Right lung (tissue), 5 donors: ENCODE data around the gene INSC. TPM values are rescaled to one million over a fixed set of nuclear protein-coding genes. Genes with fewer than 3 reads are reported as not detected.

Source experiments
- DNase-seq, 2 donors: peaks; one replicate each; pipeline ENCODE4 v3.0.0-alpha.2; 2013
- polyA plus RNA-seq, 5 donors: library from polyadenylated mRNA; unstranded; fragments of 120-200 nt; gene quantifications; one replicate each; pipeline versions ENCODE4 v1.2.1 to v1.2.3, GENCODE V29; 2013; ENCODE audit warnings: inconsistent platforms in 1 of 5, low replicate concordance in 1 of 5; ENCODE audit not compliant: insufficient read length in 5 of 5, insufficient read depth in 1 of 5

The INSC gene
- polyA plus RNA-seq, 5 donors: 0.21 to 0.72 (median 0.55) TPM

DNA sequence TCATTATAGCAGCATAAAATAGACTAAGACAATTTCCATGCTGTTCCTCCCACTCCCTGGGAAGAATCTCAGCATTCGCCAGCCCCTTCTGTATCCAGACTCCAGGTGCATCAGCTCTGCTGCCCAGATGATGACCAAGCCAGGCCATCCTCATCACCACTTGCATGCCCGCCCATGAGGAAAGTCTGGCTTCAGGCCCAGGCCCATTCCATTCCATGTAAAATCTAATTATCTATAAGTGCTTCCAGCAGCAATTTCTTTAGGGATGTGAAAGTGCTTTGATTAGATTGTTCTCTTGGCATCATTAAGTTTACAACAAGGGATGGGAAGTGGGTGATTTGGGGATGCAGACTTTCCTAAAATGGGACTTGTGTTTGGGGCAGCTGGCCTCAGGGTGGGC is 100.3 kb downstream of the INSC start:
- DNase-seq: no peak

DNA sequence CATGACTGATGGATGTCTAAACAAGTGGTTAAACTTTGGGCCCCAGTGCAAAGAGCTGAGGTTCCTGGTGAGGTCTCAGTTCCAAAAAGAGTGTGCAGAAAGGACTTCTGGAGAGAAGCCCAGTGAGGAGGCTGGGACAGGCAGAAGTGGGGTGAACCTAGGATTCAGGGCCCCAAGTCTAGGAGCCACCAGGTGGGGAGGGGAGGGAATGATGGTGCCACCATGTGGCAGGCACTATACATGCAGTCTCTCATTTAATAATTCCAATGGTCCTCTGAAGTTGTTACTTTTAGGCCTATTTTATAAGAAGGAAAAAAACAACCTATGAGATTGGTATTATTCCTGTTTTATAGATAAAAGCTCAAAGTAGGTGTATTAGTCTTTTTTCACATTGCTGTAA is 102.0 kb downstream of the INSC start:
- DNase-seq: no peak

DNA sequence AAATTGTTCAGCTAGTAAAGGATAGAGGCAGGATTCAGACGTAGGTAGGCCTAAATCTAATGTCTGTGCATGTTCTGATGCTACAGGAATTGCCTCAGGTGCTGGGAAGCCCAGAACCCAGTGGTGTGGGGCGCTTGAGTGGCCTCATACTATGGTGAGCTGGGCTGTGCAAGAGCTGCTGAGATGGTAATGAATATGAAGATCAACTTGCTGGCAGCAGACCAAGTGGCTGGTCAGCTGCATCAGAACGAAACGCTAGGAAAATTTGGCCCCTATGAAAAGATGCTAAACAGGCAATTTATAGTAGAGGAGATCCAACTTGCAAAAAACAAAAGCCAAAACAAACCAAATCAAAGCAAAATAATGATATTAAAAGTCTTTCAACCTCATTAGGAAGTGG is 102.7 kb downstream of the INSC start:
- no peak for DNase-seq

DNA sequence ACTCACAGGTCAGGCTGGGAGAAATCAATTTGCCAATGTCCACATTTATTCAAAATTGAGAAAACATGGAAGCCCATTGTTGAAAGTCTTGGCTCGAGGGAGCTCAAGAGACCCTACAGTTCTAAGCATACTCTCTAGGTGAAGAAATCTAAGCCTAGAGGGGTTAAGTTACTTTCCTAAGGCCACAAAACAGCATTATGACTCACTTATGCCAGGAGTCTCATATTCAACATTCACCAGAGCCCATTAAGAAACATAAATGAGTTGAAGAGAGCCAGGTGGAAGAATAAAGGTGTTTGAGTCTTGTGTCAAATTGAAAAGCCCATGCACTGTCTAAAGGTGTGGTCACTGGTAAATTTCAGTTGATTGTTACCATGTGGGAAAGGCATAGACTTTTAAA is 108.1 kb downstream of the INSC start:
- no peak for DNase-seq

DNA sequence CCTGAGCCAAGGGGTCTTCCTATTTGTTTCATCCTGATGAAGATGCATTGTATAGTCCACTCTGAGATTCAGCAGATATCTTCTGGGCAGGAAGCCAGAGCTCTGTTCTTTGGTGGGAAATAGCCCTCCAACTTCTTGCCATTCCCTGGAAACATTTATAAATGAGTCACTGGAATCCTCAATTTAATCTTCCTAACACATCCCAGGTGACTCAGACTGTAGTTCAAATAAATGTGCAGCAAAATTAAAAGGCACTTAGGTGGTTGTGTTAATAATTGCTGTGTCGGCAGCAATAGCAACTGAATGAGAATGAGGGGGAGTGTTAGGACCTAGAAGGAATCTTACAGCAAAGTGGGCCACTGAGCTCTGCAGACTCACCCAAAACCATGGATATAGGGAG is 108.6 kb downstream of the INSC start:
- no peak for DNase-seq

DNA sequence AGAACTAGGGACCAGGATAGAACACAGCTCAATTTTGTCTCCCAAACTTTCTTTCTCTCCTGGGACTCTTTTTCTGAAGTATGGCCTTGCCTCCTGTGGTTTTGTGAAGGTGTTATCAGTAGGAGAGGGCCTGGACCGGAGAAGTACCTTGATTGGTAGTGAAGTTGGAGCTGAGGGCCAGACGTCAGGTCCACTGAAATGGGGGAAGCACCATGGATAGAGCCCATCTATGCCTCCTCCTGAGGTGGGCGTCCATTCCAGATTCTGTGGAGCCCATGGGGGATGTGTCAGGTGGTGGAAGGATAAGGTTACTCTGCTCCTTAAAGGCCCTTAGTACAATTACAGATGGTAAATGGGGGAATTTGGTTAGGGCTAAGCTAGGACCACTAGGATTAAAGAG is 109.7 kb downstream of the INSC start:
- no peak for DNase-seq

DNA sequence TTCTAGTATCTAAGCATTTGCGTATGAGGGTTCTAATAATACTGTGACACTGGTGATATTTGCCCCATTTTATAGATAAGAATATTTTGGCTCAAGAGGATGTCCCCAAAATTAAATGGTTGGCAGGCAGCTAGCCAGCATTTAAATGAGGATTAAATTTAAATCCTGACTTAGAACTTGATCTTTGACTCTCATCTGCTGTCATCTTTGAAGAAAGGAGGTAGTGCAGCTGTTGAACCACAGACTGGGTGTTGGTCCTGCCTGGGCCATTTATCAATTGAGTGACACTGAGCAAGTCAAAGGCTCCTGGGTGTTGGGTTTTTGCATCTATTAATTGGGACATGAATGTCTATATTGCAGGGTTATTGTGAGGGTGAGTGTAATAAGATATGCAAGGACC is 112.3 kb downstream of the INSC start:
- no peak for DNase-seq

DNA sequence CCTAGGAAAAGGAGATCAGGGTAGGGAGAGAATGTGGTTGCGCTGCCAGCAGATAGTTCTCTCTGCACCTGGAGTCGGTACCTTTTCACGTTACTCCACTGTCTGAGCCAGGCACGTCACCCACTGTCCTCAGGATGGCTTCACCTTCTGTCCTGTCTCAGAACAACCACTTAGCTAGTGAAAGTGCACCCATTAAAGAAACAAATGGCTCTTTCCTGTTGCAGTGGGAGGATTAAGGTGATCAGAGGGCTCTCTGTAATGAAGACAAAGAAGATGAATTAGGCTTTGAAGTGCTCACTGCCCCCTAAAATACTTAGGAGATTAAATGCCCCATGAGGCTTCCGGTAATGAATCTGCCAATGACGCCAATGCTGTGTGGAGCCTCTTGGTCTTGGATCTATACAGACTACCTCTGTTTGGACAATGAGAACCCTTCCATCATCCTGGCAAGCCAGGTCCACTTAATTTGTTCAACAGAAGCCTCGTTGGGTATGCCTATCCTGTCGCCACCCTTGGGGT is 113.7 kb downstream of the INSC start:
- no peak for DNase-seq

DNA sequence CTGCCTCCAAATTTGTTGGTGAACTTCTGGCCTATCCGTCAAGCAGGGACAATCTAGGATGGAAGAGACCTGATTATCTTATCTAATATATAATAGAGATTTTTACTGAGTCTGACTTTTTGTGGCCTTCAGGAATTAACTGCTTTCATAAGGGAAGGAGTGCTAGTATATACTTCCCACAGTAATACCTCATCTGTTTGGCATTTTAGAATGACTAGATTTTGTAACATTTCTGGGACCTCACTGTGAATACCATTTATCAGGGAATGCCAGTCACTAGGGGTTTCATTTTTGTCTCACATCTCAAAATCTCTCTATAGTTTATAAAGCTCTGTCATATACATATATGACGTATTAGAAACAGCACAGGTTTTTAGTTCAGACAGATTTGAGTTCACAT is 114.3 kb downstream of the INSC start:
- no peak for DNase-seq

DNA sequence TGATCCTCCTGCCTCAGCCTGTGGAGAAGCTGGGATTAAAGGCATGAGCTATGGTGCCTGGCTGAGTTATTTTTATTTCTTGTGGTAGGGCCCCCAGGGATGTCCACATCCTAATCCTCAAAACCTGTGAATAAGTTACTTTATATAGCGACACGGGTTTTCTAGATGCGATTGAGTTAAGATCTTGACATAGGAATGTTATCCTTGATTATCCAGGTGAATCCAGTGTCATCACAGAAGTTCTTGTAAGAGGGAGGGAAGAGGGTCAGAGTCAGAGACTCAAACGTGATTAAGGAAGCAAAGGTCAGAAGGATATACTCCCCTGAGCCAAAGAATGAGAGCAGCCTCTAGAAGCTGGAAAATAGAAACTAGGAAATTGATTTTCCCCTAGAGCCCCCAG is 117.8 kb downstream of the INSC start:
- DNase-seq: no peak

DNA sequence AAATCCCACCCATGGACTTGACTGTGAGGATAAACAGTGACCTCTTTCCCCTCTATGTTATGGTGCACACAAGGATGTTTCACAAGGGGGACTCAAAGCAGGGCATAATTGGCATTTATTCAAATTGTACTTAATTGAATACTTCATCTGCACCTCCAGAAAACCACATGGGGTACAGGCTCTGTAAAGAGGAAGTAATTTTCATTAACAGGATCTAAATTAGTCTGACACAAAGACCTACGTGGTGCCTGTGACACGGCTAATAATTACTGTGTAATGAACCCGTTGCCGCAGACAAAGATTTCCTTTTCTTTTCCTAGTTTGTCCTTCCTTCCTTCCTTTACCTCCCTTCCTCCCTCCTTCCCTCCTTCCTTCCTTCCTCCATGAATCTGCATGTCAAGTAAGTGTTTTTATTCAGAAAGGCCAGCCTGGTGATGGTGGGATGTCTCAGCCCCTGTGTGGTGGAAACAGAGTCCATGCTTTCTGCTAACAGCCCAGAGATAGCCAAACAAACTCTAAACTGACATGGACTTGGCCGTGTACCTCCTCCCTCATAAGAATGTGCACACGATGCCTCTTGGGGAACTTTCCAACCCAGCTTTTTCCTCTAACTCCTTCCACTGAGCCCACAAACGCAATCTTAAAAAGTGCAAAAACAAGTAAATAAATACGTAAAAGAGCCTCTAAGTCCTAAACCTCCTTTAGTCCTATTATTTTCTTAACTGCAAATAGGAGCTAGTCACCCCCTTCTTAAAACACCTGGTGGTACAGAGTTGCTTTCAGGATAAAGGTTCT is 118.8 kb downstream of the INSC start:
- no peak for DNase-seq

DNA sequence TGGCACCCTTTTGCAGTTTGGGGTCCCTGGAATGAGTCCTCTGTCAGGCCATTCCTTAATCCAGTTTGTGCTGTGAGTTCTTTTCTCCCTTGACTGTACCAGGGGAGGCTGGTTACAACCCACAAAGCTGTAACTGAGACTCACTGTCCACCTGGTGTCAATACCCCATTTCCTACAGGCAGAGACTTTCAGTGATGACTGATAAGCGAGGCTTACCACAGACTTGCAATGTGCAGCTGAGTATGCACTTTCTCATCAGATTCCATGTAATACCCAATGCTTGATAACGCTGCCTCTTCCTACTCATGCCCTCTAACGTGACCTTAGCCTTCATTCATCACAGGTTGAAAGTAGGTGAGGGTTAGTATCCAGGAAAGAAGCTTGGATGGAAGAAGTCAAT is 120.1 kb downstream of the INSC start:
- no peak for DNase-seq

DNA sequence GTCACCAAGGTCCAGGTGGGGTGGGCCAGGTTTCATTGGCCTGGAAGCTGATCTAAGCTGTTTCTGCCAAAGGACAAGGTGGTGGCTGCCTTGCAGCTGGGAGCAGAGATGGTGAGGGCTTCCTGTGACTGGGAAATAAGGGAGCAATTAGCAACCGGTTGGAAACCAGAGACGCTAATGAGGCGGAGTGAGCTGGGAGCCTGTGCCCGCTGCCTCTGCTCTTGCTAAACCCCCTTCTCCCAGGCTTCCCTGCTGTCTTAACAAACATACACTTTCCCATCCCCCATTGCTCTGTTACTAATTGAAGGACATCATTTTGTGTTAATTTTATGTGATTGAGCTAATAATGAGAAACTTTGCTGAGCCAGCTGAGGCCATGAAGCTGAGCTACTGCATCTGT is 121.8 kb downstream of the INSC start:
- no peak for DNase-seq

DNA sequence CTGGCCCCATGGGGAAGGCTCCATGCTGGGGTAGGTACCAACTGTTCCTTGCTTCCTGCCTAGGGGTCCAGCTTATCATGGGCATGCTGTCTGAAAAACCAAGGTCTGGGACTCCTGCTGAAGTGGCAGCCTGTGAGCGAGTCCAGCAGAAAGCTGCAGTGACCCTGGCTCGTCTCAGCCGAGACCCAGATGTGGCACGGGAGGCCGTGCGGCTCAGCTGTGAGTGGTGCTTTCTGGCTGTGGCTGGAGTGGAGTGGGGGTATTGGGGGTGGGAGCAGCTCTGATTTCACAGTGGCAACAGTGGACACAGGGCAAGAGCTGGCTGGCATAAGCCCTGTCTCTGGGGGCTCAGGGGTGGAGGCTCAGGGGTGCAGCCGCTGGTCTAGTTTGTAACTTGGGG is 124.1 kb downstream of the INSC start:
- DNase-seq: no peak

DNA sequence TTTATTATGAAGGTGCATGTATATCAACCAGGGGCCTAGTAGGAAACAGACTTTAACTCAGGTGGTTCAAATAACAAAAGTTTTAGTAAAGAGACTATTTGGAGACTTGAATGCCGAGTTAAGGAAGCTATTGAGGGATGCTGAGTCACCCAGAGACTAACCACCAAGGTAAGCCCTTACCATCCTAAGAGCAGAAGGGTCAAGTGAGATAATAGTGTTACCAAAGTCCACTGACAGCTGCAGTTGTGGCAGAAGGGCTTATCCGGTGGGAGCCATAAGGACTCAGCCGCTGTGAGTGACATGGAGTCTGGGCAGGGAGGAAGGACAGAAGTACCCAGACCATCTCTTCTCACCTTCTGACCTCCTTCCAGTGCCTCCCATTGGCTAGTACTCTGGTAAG is 134.0 kb downstream of the INSC start:
- DNase-seq: no peak

DNA sequence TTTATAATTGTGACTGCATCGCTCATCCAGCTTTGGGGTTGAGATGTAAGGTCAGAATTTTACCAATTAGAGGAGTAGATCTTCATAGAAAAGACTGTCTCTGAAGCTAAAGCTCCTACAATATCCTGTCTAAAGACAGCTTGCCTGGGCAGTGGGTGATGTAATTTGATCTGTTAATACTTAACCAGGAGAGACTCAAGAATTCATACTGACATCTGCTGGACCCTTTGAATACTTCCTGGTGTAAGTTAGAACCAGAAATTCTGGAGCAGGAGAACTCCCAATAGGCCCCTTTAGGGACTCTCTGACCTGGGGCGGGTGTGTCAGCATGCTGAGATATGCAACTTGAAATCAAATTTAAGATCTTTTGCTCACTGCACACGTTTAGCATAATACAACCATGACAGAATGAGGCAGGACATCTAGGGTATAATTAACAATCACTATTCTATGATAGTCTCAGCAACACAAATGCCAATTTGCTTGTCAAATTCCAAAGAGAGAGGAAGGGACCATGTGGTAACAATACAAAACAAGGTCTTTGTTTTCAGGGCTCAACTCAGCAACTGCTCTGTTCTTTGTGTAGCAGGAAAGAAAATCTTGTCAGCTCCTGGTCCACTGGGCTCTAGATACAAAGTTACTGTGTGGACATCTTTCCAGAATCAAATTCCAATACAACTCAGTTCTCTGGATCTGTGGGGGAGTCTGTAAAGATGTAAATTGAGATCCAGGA is 143.9 kb downstream of the INSC start:
- peak; percentile 32 to 33 for DNase-seq

DNA sequence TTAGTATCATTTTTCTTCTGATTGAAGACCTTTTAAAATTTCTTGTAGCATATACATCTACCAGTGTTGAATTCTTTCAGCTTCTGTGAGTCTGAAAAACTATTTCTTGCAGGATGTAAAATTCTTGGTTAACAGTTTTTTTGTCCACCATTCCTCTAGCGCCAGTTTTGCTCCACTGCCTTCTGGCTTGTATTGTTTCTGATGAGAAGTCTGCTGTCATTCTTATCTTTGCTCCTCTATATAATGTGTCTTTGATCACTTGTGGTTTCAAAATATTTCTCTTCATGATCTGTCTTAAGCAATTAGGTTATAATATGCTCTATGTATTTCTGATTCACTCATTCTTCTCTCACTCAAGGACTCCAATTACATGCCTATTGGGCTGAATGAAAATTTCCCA is 152.3 kb downstream of the INSC start:
- no peak for DNase-seq

DNA sequence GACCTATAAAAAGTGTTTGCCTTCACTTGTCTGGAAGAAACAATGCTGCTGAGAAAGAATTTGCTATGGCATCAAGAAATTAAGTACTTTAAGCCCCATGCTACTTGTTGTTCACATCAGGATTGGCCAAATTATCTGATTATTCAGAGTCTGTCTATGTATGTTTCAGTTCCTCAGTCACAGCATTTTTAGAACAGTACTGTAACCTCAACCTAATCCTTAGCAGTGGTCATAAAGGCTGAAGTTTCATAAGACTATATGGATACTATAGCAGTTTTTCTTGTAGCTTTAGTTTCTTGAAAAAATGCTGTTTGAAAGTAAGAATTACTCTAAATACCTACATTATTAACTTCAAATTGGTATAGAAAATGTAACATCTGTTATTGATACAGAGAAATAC is 153.9 kb downstream of the INSC start:
- no peak for DNase-seq

DNA sequence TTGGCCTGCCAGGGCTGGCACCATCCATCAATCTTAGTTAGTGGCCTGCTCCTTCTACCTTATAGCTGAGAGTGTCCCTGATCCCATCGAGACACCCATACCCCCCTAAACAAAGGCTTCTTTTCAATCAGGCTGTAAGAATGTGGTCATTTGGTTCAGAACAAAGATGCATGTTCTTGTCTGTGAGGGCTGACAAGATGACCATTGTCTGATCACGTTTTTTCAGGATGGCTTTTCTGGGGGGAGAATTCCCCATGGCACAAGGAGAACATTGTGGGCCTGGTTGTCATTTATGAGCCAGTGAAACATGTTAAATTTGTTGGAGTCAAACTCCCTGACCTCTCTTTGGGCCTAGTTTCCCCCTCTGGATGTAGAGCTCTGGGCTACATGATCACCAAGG is 160.4 kb downstream of the INSC start:
- no peak for DNase-seq

DNA sequence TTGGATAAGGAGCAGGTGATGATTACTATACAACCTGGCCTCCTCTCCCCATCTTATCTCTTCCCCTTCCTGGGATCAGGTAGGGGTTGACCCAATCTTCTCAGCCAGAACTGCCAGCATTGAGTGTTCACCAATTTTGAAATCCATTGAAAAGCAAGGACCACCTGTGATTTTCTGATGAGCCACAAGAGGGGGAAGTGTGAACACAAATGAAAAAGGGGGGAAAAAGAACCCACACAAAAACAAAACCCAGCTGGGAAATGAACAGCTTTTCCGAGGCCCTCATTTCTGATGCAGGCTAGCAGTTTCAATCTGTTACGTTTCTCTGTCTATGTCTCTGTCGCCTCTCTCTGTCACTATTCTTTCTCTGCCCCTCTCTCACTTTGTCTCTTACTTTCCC is 161.9 kb downstream of the INSC start:
- DNase-seq: peak; percentile 16 to 17

DNA sequence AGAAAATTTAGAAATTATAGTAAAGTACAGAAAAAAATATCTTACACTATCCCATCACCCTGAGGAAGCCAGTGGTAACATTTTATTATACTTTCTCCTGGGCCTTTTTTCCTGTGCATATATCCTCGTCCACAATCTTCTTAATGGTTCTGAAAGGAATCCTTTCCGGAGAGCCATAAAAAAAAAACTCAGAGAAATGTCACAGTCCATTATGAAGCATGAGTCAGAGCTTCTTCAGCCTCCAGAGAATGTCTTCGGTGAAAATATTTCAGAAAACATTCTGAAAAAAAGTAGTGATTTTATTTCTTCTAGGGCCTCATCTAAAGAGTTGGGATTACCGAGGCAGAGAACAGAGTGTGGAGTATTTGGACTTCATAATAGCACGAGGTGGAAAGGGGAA is 163.4 kb downstream of the INSC start:
- DNase-seq: no peak

DNA sequence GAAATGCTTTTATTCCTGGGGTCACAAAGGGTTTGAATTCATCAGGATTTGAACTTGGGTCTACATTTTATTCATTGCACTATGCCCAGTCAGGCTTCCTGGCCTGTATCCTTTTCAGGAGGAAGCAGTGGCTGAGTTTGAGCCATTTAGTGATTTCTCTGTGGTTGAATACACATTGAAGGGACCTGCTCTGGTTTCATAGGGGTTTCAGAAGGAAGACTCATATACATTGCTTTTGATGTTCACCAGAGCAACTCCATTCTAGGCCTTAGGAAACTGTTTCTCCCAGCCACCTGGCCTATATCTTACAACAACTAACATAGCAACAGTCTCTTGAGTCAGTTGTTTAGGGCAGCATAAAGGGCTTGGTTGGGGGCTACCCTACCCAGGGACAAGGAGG is 165.7 kb downstream of the INSC start:
- DNase-seq: no peak

DNA sequence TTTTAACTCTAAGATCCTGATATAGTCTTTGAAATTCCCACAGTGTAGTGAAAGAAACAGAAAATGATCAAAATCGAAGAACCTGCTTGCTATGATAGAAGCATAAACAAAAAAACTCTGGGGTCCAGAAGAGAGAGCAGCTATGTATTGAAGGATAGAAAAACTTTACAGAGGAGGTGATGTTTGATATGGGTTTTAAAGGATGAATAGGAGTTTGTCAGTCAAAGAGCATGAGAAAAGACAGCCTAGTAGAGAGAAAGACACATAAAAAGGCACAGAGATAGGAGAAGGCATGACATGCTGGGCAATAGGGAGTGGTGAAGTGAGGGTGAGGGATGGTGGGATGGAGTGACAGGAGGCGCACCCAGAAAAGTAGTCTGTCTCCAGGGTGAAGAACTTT is 168.0 kb downstream of the INSC start:
- DNase-seq: no peak

DNA sequence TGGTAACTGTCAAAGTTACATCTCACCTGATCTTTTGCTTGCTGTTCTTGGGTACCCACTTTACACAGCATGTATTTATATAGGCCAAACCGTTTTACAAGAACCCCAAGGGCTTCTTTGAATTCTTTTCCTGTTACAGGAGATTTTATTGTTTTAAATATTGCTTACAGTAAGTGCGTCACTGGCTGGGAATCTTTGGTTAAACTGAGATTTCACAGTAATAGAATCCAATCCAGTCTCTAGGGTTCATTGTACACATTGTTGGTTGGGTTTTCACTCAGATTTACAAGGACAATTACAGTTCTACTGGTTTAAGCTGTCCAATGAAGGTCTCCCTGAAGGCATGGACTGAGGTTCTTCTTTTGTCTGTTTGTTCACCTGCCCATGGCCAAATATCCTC is 171.7 kb downstream of the INSC start:
- no peak for DNase-seq
